DMS53 treated with DMSO at 0.1 percent for 48 hours (cell line): ENCODE data around the gene BCOR.

Source experiments
- DNase-seq: peaks from one replicate; lab custom pipeline; 2025; ENCODE audit not compliant: unreplicated experiment; lab: John Stamatoyannopoulos, UW

Gene BCOR

GRCh38 chrX:40006106-40007017, 91.4 kb downstream of the BCOR start:
- no peak for DNase-seq

- DNase-seq: no peak
Observed at GRCh38 chrX:40005292-40006011, 92.3 kb downstream of the BCOR start.

- DNase-seq: no peak
Observed at GRCh38 chrX:40004921-40005291, 92.9 kb downstream of the BCOR start.

GRCh38 chrX:40004246-40004535, 93.6 kb downstream of the BCOR start:
- no peak for DNase-seq

- DNase-seq: no peak
Observed at GRCh38 chrX:40003428-40004245, 94.1 kb downstream of the BCOR start.

GRCh38 chrX:40003071-40003427, 94.7 kb downstream of the BCOR start:
- DNase-seq: no peak
